Measurements from ENCODE around the gene CTXND1.
"Not testable (repeated sequence)": the region's sequence is repeated elsewhere in the genome, so short reads cannot be mapped to it uniquely, and the experiment has no call there.

CTXND1 gene

GRCh38 chr15:80252121-80252518 is at the start of gene CTXND1:
Gene CTXND1, minus strand, starts transcription at chr15:80252213. Its CDS starts 50,264 bp downstream, at chr15:80201949.
- DNase-seq, result no peak

GRCh38 chr15:80301472-80301871 is 49.5 kb upstream of the CTXND1 start:
- DNase-seq, result no peak

- DNase-seq, result not testable (repeated sequence)
Measured at GRCh38 chr15:80295777-80296176, 43.8 kb upstream of the CTXND1 start.

- no peak for DNase-seq
Measured at GRCh38 chr15:80292079-80292478, 40.1 kb upstream of the CTXND1 start.

GRCh38 chr15:80290891-80291290 is 38.9 kb upstream of the CTXND1 start:
- not testable (repeated sequence) for DNase-seq

- no peak for DNase-seq
Measured at GRCh38 chr15:80289528-80290495, 37.8 kb upstream of the CTXND1 start.

- no peak for DNase-seq
Measured at GRCh38 chr15:80288131-80288530, 36.1 kb upstream of the CTXND1 start.

GRCh38 chr15:80286055-80286454 is 34.0 kb upstream of the CTXND1 start:
- DNase-seq, result no peak

GRCh38 chr15:80285379-80285778 is 33.4 kb upstream of the CTXND1 start:
- DNase-seq, result no peak

- no peak for DNase-seq
Measured at GRCh38 chr15:80283531-80283930, 31.5 kb upstream of the CTXND1 start.

- DNase-seq, result no peak
Measured at GRCh38 chr15:80277147-80277546, 25.1 kb upstream of the CTXND1 start.

GRCh38 chr15:80275961-80276360 is 23.9 kb upstream of the CTXND1 start:
- no peak for DNase-seq

- no peak for DNase-seq
Measured at GRCh38 chr15:80274996-80275395, 23.0 kb upstream of the CTXND1 start.

GRCh38 chr15:80274554-80274953 is 22.5 kb upstream of the CTXND1 start:
- no peak for DNase-seq

GRCh38 chr15:80272987-80273386 is 21.0 kb upstream of the CTXND1 start:
- DNase-seq, result no peak

- DNase-seq, result no peak
Measured at GRCh38 chr15:80270472-80270871, 18.5 kb upstream of the CTXND1 start.

- DNase-seq, result no peak
Measured at GRCh38 chr15:80268101-80268500, 16.1 kb upstream of the CTXND1 start.

- no peak for DNase-seq
Measured at GRCh38 chr15:80267658-80268057, 15.6 kb upstream of the CTXND1 start.

GRCh38 chr15:80266745-80267144 is 14.7 kb upstream of the CTXND1 start:
- no peak for DNase-seq

GRCh38 chr15:80266113-80266512 is 14.1 kb upstream of the CTXND1 start:
- no peak for DNase-seq

- no peak for DNase-seq
Measured at GRCh38 chr15:80265021-80265420, 13.0 kb upstream of the CTXND1 start.

- no peak for DNase-seq
Measured at GRCh38 chr15:80264031-80264430, 12.0 kb upstream of the CTXND1 start.

- no peak for DNase-seq
Measured at GRCh38 chr15:80260551-80260950, 8.5 kb upstream of the CTXND1 start.

GRCh38 chr15:80259942-80260510 is 8.0 kb upstream of the CTXND1 start:
- no peak for DNase-seq
